Hepatocyte (in vitro differentiated cells): ENCODE data around the gene AMTN. TPM values are rescaled to one million over a fixed set of nuclear protein-coding genes. Genes with fewer than 3 reads are reported as not detected.
"Not testable (repeated sequence)": the region's sequence is repeated elsewhere in the genome, so short reads cannot be mapped to it uniquely, and the experiment has no call there.

Source experiments
- DNase-seq: peaks from one replicate; pipeline ENCODE4 v3.0.0-alpha.2; 2016; ENCODE audit warnings: low spot score
- H2AFZ ChIP-seq: fragments of 200-600 bp; sonication (generic); 2 replicates; pipeline ENCODE4 v1.6.0; 2016; ENCODE audit warnings: antibody characterized with exemption, mild to moderate bottlenecking
- H3K27ac ChIP-seq: fragments of 200-600 bp; sonication (generic); 2 replicates; pipeline ENCODE4 v1.5.1; 2016; ENCODE audit warnings: mild to moderate bottlenecking
- H3K27me3 ChIP-seq: fragments of 200-600 bp; sonication (generic); 2 replicates; pipeline ENCODE4 v1.6.1; 2016
- H3K36me3 ChIP-seq: fragments of 200-600 bp; sonication (generic); replicated peaks from 2 replicates; pipeline ENCODE4 v1.5.1; 2016; ENCODE audit warnings: low read depth; ENCODE audit not compliant: insufficient read depth
- H3K4me1 ChIP-seq: fragments of 200-600 bp; sonication (generic); 2 replicates; pipeline ENCODE4 v1.5.1; 2016; ENCODE audit warnings: mild to moderate bottlenecking, moderate library complexity; ENCODE audit not compliant: insufficient read depth
- H3K4me2 ChIP-seq: fragments of 200-600 bp; sonication (generic); 2 replicates; pipeline ENCODE4 v1.6.0; 2016
- H3K4me3 ChIP-seq: fragments of 200-600 bp; sonication (generic); 2 replicates; pipeline ENCODE4 v1.5.1; 2016; ENCODE audit warnings: mild to moderate bottlenecking
- H3K79me2 ChIP-seq: fragments of 200-600 bp; sonication (generic); 2 replicates; pipeline ENCODE4 v1.6.0; 2017; ENCODE audit warnings: mild to moderate bottlenecking
- H3K9me2 ChIP-seq: fragments of 200-600 bp; sonication (generic); replicated peaks from 2 replicates; pipeline ENCODE4 v1.6.0; 2017; ENCODE audit warnings: mild to moderate bottlenecking; ENCODE audit not compliant: insufficient read depth
- H3K9me3 ChIP-seq: fragments of 200-600 bp; sonication (generic); 2 replicates; pipeline ENCODE4 v1.5.1; 2016; ENCODE audit warnings: low read depth, mild to moderate bottlenecking
- H4K20me1 ChIP-seq: fragments of 200-600 bp; sonication (generic); 2 replicates; pipeline ENCODE4 v1.6.0; 2016; ENCODE audit warnings: mild to moderate bottlenecking; ENCODE audit not compliant: insufficient read depth, poor library complexity, severe bottlenecking
- EZH2 ChIP-seq: fragments of 200-600 bp; sonication (generic); IDR thresholded peaks from 2 replicates; pipeline ENCODE4 v1.6.1; 2016; ENCODE audit warnings: antibody characterized with exemption, mild to moderate bottlenecking, borderline replicate concordance
- EZH2phosphoT487 ChIP-seq: fragments of 200-600 bp; sonication (generic); IDR thresholded peaks from one replicate; pipeline ENCODE4 v1.6.1; 2018; ENCODE audit warnings: antibody characterized with exemption, mild to moderate bottlenecking, low read depth, moderate library complexity; ENCODE audit not compliant: unreplicated experiment, severe bottlenecking
- WGBS: methylation state at CpG from one replicate; pipeline ENCODE4 v1.1.6; 2016; ENCODE audit warnings: low lambda C conversion rate; ENCODE audit errors: missing lambda C conversion rate; 5-methylcytosine and 5-hydroxymethylcytosine counted together
- polyA plus RNA-seq: library from polyadenylated mRNA; unstranded; fragments of >200 nt; fragmentation: Nextera tagmentation; extraction: Ambion mirVana; gene quantifications from 2 replicates; pipeline ENCODE4 v1.2.1, GENCODE V29; 2016
- total RNA-seq: library from RNA; depleted of rRNA; stranded (reverse); fragments of >200 nt; gene quantifications from 2 replicates; pipeline ENCODE4 v1.2.3, GENCODE V29; 2014
- TF ChIP-seq, protein P1 (sequence below): fragments of 200-600 bp; sonication (generic); IDR thresholded peaks from 2 replicates; pipeline ENCODE4 v1.5.1; 2016; ENCODE audit warnings: antibody characterized with exemption, mild to moderate bottlenecking; ENCODE audit not compliant: poor library complexity

Gene AMTN
- total and polyA plus RNA-seq, 2 experiments from 2014 or later, result not detected

GRCh38 chr4:70533211-70533610 is 14.8 kb downstream of the AMTN start:
- Histone ChIP-seq H3K9me3 (no peaks in the 10 kb centered on the region), H3K27ac (no peak overlapping the region), H2AFZ (no peak overlapping the region), H3K9me2 (no peaks in the 10 kb centered on the region), H3K4me3 (no peak overlapping the region), H3K4me2 (no peak overlapping the region), H4K20me1 (no peaks in the 10 kb centered on the region), H3K4me1 (no peaks in the 10 kb centered on the region), H3K36me3 (no peaks in the 10 kb centered on the region), H3K79me2 (no peaks in the 10 kb centered on the region), H3K27me3 (no peaks in the 10 kb centered on the region)
- no peak for DNase-seq
- TF ChIP-seq, protein P1, sequence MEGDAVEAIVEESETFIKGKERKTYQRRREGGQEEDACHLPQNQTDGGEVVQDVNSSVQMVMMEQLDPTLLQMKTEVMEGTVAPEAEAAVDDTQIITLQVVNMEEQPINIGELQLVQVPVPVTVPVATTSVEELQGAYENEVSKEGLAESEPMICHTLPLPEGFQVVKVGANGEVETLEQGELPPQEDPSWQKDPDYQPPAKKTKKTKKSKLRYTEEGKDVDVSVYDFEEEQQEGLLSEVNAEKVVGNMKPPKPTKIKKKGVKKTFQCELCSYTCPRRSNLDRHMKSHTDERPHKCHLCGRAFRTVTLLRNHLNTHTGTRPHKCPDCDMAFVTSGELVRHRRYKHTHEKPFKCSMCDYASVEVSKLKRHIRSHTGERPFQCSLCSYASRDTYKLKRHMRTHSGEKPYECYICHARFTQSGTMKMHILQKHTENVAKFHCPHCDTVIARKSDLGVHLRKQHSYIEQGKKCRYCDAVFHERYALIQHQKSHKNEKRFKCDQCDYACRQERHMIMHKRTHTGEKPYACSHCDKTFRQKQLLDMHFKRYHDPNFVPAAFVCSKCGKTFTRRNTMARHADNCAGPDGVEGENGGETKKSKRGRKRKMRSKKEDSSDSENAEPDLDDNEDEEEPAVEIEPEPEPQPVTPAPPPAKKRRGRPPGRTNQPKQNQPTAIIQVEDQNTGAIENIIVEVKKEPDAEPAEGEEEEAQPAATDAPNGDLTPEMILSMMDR, result no peak
- TF ChIP-seq EZH2phosphoT487 (no peak), EZH2 (no peak)
- WGBS, result 77% methylated on average over 2 of the region's 2 CpGs

DNA sequence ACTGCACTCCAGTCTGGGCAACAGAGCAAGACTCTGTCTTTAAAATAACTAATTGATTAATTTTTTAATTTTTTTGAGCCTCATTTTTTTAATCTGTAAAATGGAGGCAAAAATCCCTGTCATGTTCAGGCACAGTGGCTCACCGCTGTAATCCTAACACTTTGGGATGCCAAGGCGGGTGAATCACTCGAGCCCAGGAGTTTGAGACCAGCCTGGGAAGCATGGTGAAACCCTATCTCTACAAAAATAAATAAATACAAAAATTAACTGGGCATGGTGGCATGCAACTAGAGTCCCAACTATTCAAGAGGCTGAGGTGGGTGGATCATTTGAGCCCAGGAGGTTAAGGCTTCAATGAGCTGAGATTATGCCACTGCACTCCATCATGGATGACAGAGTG is 15.4 kb downstream of the AMTN start:
- WGBS, result 91% methylated on average over 3 of the region's 3 CpGs

GRCh38 chr4:70534886-70535285 is 16.5 kb downstream of the AMTN start:
- WGBS, result 93% methylated on average over 3 of the region's 3 CpGs
- not testable (repeated sequence) for H3K4me1 ChIP-seq, H3K9me3 ChIP-seq, H3K36me3 ChIP-seq, H4K20me1 ChIP-seq, DNase-seq, H3K79me2 ChIP-seq, H3K27me3 ChIP-seq, H3K4me2 ChIP-seq, H3K27ac ChIP-seq, H3K9me2 ChIP-seq, H3K4me3 ChIP-seq, H2AFZ ChIP-seq

More for the DNA sequence above, 15.4 kb downstream of the AMTN start:
- Histone ChIP-seq H3K27ac (no peak overlapping the region), H3K4me1 (no peaks in the 10 kb centered on the region), H2AFZ (no peak overlapping the region), H3K79me2 (no peaks in the 10 kb centered on the region), H3K4me2 (no peak overlapping the region), H4K20me1 (no peaks in the 10 kb centered on the region), H3K9me2 (no peaks in the 10 kb centered on the region), H3K4me3 (no peak overlapping the region), H3K27me3 (no peaks in the 10 kb centered on the region), H3K36me3 (no peaks in the 10 kb centered on the region), H3K9me3 (no peaks in the 10 kb centered on the region)
- TF ChIP-seq, protein P1, result no peak
- TF ChIP-seq EZH2 (no peak), EZH2phosphoT487 (no peak)
- DNase-seq, result no peak

- TF ChIP-seq, protein P1, result no peak
- TF ChIP-seq EZH2, result no peak
- H3K4me1 ChIP-seq, result no peaks in the 10 kb centered on the region
- no peak overlapping the region for H3K4me3 ChIP-seq
These were observed 20.5 kb downstream of the AMTN start for GRCh38 chr4:70538869-70539268.

More at GRCh38 chr4:70538869-70539268, 20.5 kb downstream of the AMTN start:
- H3K27me3 ChIP-seq, result no peaks in the 10 kb centered on the region
- H3K27ac ChIP-seq, result no peak overlapping the region
- no peak overlapping the region for H2AFZ ChIP-seq
- no peaks in the 10 kb centered on the region for H4K20me1 ChIP-seq
- no peak for DNase-seq
- no peaks in the 10 kb centered on the region for H3K79me2 ChIP-seq
- no peaks in the 10 kb centered on the region for H3K9me2 ChIP-seq
- no peak overlapping the region for H3K4me2 ChIP-seq
- no peaks in the 10 kb centered on the region for H3K36me3 ChIP-seq
- H3K9me3 ChIP-seq, result no peaks in the 10 kb centered on the region
